Fibroblast of skin of abdomen (primary cell): Measurements from ENCODE around the gene HOXD3.

Experiments used
- DNase-seq: peaks from one replicate; pipeline ENCODE4 v3.0.0-alpha.2; 2013

The HOXD3 gene

GRCh38 chr2:176132205-176133171 is 24.6 kb upstream of the HOXD3 start:
- peak; percentile 85 for DNase-seq

GRCh38 chr2:176133389-176133788 is 23.7 kb upstream of the HOXD3 start:
- no peak for DNase-seq

- peak; percentile 24 for DNase-seq
These were observed 23.1 kb upstream of the HOXD3 start for GRCh38 chr2:176134035-176134434.

GRCh38 chr2:176135035-176135440 is 22.1 kb upstream of the HOXD3 start:
- peak; percentile 85 for DNase-seq

GRCh38 chr2:176136374-176137251 is 20.5 kb upstream of the HOXD3 start:
- DNase-seq: peak; percentile 88

GRCh38 chr2:176137252-176137580 is 19.9 kb upstream of the HOXD3 start:
- no peak for DNase-seq

GRCh38 chr2:176137906-176138305 is 19.2 kb upstream of the HOXD3 start:
- peak; percentile 47 for DNase-seq

- peak; percentile 50 for DNase-seq
These were observed 18.6 kb upstream of the HOXD3 start for GRCh38 chr2:176138526-176138922.

- DNase-seq: peak; percentile 65
These were observed 18.0 kb upstream of the HOXD3 start for GRCh38 chr2:176138923-176139660.

GRCh38 chr2:176139661-176140512 is 17.2 kb upstream of the HOXD3 start:
- peak; percentile 80 for DNase-seq

GRCh38 chr2:176140513-176141317 is 16.4 kb upstream of the HOXD3 start:
- peak; percentile 83 for DNase-seq

- DNase-seq: no peak
These were observed 14.8 kb upstream of the HOXD3 start for GRCh38 chr2:176142281-176142680.

GRCh38 chr2:176145085-176145969 is 11.8 kb upstream of the HOXD3 start:
- no peak for DNase-seq

GRCh38 chr2:176146101-176146500 is 11.0 kb upstream of the HOXD3 start:
- DNase-seq: peak; percentile 28

GRCh38 chr2:176146645-176147044 is 10.5 kb upstream of the HOXD3 start:
- DNase-seq: no peak

GRCh38 chr2:176147210-176147799 is 9.8 kb upstream of the HOXD3 start:
- no peak for DNase-seq

- DNase-seq: no peak
These were observed 9.2 kb upstream of the HOXD3 start for GRCh38 chr2:176147800-176148496.

GRCh38 chr2:176148751-176149421 is 8.2 kb upstream of the HOXD3 start:
- DNase-seq: no peak
